Stimulated activated CD4-positive, alpha-beta T cell treated with anti-CD3 and anti-CD28 coated beads, Interleukin-4, amount 100 ng/mL, for 48 hours (primary cell): ENCODE data around the gene MFSD12.
"Not testable (repeated sequence)": the region's sequence is repeated elsewhere in the genome, so short reads cannot be mapped to it uniquely, and the experiment has no call there.

Experiments
- DNase-seq, 2 donors: peaks; one replicate each; pipeline ENCODE4 v3.0.0-alpha.2; 2020; ENCODE audit warnings: low read depth in 2 of 2

Gene MFSD12

DNA sequence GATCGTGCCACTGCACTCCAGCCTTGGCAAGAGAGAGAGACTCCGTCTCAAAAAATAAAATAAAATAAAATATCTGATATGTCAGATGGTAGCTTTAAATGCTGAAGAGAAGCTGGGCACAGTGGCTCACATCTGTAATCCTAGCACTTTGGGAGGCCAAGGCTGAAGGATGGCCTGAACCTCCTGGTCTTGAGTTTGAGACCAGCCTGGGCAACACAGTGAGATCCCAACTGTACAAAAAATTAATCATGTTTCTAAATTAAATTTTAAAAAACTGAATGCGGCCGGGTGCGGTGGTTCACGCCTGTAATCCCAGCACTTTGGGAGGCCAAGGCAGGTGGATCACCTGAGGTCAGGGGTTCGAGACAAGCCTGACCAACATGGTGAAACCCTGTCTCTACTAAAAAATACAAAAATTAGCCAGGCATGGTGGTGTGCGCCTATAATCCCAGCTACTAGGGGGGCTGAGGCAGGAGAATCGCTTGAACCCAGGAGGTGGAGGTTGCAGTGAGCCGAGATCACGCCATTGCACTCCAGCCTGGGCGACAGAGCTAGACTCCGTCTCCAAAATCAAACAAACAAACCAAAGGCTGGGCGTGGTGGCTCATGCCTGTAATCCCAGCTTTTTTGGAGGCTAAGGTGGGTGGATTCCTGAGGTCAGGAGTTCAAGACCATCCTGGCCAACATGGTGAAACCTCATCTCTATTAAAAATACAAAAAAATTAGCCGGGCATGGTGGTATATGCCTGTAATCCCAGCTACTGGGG, 26.8 kb upstream of the MFSD12 start:
- DNase-seq: not testable (repeated sequence)

DNA sequence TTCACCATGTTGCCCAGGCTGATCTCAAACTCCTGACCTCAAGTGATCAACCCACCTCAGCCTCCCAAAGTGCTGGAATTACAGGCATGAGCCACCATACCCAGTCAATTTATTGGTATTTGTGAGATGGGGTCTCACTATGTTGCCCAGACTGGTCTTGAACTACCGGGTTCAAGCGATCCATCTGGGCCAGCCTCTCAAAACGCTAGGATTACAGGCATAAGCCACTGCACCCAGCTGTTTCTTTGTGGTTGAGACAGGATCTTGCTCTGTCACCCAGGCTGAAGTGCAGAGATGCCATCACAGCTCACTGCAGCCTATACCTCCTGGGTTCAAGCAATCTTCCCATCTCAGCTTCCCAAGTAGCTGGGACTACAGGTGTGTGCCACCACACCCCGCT, 24.4 kb upstream of the MFSD12 start:
- not testable (repeated sequence) for DNase-seq

DNA sequence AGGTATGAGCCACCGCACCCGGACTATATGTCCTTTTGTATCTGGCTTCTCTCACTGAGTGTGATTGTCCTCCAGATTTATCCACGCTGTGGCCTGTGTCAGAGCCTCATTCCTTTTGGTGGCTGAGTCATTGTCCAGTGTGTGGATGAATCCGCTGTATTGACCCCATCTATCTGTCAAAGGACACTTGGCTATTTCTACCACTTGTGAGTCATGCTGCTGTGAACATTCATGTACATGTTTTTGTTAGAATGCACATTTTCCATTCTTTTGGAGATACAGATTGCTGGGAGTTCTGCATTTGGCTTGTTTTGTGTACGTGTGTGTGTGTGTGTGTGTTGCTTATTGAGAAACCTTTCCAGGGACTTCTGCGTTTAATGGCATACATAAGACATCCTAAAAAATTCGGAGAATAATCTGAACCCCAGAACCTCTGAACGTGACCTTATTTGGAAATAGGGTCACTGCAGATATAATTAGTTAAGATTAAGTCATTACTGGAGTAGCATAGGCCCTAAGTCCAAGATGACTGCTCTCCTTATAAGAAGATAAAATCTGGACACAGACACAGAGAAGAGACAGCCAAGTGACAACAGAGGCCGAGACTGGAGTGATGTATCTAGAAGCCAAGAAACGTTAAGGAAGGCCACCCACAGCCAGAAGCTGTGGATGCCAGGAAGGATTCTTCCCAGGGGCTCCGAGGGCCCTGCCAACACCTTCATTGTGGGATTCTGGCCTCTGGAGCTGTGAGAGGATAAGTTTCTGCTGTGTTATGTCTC, 23.0 kb upstream of the MFSD12 start:
- DNase-seq: no peak

DNA sequence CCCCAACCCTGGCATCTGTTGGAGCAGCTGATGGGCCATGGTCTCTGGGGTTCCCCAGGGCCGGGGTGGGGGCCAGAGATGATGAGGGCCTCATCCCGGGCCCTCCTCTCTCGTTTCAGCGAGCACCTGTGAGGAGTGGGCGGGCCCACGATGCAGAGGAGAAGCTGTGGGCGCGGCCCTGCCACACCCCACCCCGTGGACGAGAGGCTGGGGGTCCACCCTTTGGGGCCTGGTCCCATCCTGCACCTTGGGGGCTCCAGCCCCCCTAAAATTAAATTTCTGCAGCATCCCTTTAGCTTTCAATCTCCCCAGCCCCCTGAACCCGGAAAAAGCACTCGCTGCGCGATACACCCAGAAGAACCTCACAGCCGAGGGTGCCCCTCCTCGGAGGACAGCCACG, 21.0 kb upstream of the MFSD12 start:
- no peak for DNase-seq

DNA sequence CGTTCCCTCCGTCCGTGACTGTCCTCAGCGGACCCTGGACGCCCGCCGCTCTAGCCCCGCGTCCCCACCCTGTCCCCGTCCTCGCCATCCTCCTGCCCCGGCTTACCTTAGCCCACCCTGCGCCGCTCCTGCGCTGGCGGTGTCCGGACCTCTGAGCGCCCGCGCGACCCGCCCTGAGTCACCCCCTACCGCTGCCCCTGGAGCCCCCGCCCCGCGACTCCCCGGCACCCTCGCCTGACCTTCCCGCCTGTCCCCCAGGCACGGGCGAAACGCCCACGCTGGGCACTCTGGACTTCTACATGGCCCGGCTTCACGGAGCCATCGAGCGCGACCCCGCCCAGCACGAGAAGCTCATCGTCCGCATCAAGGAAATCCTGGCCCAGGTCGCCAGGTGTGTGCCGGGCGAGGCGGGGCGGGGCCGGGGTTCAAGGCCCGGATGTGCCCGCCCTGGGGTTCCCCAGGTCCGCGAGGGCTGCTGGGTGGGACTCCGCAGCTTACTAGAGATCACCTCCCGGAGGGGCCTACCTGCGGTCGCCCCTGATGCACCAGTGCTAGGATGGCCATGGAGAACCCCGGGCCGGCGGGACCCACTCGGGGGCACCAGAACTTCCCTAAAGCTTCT, 20.4 kb upstream of the MFSD12 start:
- no peak for DNase-seq

DNA sequence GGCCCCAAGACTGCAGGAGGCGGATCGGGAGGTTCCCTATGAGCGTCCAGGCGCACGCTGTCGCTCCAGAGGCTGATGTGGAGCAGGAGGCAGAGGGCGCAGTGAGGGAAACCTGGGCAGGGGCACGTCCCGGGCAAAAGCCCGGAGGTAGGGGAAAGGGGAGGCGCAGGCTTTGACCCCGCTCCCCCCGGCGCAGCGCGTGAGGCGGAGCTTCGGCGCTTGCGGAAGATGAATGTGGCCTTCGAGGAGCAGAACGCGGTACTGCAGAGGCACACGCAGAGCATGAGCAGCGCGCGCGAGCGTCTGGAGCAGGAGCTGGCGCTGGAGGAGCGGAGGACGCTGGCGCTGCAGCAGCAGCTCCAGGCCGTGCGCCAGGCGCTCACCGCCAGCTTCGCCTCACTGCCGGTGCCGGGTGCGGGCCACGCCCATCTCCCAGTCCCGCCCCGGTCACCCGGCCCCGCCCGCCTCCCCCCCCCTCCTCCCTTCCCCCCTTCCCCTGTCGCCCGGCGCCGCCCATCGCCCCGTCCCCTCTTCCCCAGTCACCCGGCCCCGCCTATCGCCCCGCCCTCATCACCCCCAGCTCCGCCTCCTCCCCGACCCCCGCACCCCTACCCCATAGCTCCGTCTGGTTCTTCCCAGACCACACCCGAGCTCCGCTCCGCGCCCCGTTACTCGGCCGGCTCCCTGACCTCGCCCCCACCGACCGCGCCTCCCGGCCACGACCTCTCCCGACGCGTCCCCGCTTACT, 19.5 kb upstream of the MFSD12 start:
- no peak for DNase-seq

DNA sequence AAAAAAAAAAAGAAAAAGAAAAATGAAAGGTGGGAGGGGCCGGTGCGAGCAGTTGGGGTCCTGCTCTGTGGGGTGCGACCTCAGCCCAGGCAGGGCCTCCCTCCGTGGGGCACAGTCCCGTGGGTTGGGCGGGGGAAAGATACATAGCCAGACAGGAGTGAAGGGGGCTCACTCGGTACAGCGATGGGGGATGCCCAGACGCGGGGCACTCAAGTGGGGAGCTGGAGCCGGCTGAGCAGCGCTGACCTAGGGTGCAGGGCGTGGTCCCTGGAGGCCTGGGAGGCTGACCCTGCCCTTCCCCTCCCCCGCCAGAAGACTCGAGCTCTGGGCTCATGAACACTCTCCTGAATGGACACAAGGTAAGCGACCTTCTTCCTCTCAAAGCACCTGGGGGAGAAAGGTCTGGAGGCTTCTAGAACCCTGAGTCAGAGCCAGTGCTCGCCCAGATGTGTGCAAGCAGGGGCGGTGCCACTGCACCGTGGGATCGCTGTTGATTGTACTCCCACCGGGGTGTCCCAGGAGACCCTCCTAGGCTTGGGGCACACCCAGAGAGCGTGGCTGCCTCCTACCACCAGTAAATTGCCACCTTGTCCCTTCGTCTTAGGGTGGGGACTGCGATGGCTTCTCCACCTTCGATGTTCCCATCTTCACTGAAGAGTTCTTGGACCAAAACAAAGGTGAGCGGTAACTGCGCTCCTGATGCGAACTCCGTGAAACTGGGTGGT, 18.7 kb upstream of the MFSD12 start:
- no peak for DNase-seq

DNA sequence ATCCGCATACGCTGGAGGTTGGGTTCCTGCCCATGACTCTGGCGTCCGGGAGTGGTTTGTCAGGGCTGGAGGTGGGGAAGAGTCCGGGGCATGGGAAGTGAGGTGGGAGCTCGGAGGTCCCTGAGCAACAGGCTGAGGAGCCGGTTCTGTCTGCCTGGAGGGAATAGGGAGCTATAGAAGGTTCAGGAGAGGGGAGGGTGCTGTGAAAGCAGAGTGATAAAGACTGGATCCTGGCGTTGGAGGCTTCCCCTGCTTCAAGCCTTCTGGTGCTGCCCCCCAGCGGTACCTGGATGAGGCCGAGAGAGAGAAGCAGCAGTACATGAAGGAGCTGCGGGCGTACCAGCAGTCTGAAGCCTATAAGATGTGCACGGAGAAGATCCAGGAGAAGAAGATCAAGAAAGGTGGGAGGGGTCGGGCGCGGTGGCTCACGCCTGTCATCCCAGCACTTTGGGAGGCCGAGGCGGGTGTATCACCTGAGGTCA, 17.9 kb upstream of the MFSD12 start:
- DNase-seq: no peak

DNA sequence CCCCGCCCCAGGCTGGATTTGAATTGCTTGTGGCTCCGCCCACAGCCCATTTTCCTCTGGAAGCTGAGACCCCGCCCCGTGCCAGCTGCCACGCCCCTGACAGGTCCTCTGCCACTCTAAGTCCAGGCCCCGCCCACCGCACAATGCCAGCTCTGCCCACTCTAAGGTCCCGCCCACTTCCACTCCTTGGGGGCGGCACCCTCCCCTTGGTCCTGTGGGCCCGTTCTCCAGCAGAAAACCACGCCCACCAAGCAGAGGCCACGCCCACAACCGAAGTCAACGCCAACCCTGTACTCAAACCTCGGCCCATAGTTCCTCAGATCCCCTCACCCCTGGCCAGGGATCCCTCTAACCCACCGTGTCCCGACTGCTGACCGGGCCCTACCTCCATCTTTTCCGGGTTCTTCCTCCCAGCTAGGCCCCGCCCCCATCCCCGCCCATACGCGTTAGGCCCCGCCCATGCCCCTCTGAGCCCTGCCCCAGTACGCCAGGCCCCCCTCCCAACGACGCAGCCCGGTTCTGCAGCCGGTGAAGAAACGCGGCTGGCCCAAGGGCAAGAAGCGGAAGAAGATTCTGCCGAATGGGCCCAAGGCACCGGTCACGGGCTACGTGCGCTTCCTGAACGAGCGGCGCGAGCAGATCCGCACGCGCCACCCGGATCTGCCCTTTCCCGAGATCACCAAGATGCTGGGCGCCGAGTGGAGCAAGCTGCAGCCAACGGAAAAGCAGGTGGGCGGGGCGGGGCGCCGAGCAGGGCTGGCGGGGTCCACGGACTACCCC, 16.7 kb upstream of the MFSD12 start:
- peak; percentile 88 to 99 for DNase-seq

DNA sequence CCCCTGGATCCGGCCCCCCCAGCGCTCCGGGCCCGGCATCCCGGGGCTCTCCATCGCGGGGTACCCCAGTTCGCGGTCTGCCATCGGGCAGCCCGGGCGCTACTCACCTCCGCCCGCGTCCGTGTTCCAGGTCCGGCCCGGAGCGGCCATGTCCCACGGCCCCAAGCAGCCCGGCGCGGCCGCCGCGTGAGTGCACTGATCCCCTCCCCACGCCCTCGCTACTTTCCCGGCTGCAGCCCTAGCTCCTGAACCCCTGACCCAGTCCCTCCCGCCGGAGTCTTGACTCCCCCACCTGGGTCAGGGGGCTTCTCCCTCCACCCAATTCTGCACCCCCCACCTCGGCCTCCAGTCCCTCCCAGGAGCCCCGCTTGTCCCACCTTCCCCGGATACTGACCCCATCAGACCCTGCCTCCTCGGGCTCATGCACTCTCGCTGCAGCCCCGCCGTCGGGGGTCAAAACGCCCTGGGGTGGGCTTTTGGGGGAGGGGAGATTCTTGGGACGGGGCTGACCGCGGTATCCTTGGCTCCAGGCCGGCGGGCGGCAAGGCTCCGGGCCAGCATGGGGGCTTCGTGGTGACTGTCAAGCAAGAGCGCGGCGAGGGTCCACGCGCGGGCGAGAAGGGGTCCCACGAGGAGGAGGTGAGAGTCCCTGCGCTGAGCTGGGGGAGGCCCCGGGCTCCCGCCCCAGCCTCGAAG, 15.9 kb upstream of the MFSD12 start:
- no peak for DNase-seq

DNA sequence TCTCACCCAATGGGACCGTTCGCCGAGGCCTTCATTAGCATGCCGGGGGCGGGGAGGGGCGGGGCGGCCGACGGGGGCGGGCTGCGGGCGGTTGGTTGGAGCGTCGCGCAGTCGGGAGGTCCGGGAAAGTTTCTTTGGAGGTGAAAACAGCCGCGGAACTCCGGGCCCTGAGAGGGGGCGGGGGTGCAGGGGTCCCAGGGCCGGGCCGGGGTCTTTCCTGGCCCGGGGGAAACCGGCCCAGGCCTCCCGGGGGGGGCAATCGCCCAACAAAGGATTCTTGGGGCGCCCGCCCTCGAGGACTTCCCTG, 15.4 kb upstream of the MFSD12 start, which contains the start of gene HMG20B:
TSS of gene HMG20B (plus strand) at position 90 of the 307 bp plus-strand sequence. CDS start 366 bp downstream, outside the sequence.
- DNase-seq: no peak

DNA sequence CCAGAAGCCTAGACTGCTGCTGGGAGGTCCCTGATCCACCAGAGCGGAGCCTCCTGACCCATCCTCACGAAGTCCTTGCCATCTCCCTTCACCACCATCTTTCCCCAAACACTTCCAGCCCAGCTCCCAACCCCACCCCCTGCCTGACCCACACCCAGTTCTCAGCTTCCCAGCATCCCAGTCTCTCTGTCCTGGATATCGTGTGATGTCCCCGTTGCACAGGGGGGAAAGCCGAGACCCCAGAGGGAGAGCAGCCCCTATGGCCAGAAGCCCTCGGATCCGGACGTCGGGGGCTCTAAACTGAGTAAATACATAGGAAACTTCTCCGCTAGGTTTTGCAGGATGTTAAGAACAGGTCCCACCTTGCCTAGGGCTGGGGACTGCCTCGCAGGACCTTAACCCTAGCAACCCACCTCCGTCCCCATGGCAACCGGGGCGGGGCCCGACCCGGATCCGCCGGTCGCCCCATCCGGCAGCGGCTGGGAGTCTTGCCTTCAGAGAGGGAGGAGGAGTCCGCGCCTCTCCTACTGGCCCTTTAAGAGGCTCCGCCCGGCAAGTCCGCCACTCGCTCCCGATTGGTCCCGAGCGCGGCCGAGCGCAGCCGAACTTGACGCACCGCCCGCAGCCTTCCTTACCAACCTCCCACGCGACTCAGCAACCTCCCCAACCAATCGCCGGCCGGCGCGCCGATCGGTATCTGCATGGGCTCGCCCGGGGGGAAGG, 14.9 kb upstream of the MFSD12 start:
- peak; percentile 99 for DNase-seq

DNA sequence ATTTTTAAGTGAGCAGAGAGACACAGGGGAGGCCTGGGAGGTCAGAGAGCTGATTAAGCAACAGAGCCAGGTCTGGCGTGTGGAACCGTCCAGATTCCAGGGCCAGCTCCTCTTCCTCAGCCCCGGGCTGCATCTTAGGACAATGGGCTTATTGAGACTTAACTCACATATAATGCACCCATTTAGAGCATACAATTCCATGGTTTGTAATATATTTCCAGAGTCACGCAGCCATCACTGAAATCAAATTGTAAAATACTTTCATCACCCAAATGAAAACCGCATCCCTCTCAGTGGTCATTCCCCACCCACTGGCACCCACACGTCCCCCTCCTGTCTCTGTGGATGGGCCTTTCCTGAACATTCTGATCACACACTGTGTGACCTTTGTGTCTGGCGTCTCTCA, 13.2 kb upstream of the MFSD12 start:
- no peak for DNase-seq

DNA sequence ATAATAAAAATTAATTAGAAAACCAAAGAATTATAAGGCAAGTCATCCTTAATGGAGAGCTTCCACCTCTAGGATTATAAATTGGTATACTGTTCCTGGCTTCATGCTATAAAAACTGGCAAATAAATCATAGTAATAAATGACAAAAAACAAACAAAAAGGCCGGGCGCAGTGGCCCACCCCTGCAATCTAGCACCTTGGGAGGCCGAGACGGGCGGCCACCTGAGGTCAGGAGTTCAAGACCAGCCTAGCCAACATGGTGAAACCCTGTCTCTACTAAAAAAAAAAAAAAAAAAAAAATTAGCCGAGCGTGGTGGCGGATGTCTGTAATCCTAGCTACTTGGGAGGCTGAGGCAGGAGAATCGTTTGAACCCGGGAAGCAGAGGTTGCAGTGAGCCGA, 12.7 kb upstream of the MFSD12 start:
- DNase-seq: not testable (repeated sequence)

DNA sequence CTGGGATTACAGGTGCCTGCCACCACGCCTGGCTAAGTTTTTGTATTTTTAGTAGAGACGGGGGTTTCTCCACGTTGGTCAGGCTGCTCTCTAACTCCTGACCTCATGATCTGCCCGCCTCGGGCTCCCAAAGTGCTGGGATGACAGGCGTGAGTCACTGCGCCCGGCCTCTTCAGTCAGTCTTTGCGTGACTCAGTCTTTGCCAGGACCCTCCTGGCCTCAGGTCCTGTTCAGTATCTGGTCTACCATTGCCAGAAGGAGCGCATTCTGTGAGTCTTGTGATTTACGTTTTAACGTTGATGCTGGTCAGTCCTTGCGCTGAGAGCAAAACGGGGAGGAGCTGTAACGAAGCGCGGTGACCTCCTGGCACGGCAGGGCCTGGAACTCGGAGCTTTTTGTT, 7.8 kb upstream of the MFSD12 start:
- no peak for DNase-seq

DNA sequence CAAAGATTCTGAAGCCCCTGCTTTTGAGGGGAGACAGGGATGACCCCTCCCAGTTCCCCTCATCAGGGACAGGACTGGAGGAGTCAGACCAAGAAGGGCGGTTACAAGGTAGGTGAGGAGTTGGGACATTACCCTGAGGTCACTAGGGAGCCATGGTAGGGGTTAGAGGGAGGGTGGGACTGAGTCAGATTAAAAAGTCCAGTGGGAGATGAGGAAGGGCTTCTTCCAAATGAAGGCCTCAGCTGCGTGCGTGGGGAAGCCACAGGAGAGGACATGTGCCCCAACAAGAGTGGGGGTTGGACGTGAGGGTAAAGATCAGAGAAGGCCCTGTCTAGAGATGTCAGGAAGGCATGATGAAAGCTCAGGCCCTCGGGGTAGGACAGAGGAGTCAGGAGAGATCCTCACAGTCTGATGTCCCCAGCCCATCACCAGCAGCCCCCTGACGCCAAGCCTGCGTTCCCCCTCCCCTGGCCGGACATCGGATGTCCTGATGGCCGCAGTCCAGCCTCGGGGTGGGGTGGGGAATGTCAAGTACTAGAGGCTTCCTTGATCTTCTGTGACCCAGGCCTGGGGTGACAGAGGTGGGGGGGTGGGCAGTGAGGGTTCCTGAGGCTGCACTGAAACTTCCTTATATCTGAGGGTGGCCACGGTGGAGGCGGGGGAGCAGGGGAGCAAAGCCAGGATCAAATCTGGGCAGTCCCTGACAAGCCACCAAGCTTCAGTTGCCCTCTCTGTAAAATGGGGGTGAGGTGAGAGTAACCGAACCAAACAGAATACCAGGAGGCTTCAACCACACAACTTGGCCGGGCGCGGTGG, 6.5 kb upstream of the MFSD12 start:
- no peak for DNase-seq

DNA sequence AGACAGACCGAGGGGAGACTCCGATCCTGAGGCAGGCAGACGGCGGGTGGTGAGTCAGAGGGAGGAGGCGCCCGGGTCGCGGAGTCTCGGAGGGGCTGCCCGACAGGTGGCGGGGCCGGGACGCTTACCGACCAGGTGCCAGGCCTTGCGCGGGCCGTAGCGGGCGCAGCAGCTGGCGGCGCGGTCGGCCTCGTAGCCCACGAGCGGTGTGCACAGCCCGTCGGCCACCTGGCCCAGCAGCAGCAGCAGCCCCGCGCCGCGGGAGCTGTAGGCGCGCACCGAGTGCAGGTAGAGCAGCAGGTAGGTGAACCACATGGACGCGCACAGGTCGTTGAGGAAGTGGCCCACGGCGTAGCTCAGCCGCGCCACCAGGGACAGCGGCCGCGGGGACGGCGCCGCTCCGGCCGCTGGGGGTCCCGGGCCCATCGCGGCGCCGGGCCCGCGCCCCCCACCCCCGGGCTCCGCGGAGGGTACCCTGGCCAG, 367 bp downstream of the MFSD12 start:
- DNase-seq: peak; percentile 44 to 55

DNA sequence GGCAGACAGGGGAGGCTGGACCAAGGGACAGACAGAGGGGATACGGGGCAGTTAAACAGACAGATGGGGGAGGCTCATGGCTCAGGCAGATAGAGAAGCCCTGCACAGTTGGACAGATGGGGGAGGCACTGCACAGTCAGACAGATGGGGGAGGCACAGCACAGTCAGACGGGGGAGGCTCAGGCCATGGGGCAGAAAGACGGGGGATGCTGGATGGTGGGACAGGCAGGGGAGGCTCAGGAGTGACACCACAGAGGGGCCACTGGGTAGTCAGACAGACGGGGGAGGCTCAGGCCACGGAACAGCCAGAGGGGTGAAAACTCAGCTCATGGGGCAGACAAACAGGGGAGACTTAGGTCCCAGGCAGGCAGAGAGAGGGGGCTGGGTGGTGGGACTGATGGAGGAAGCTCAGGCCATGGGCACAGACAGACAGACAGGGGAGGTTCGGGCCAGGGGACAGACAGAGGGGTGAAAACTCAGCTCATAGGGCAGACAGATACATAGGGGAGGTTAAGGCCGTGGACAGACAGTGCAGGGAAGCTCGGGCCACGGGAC, 886 bp downstream of the MFSD12 start:
- DNase-seq: no peak
